OCI-LY3 (cell line): ENCODE measurements around the gene LIPC.

Experiments
- H2AFZ ChIP-seq: fragments of 200-600, 300-600 bp; shearing (Covaris generic); 2 replicates; pipeline ENCODE4 v1.6.0; 2014; ENCODE audit warnings: antibody characterized with exemption, low read depth, low read length
- H3K27ac ChIP-seq: fragments of 200-600, 300-600 bp; sonication (generic); 2 replicates; pipeline ENCODE4 v1.5.1; 2014; ENCODE audit warnings: mild to moderate bottlenecking, low read length, moderate library complexity, mixed read lengths
- H3K27me3 ChIP-seq: fragments of 200-600, 300-600 bp; sonication (generic); 2 replicates; pipeline ENCODE4 v1.6.1; 2014; ENCODE audit warnings: low read depth, low read length, mixed read lengths
- H3K36me3 ChIP-seq: fragments of 200-600, 300-600 bp; sonication (generic); replicated peaks from 2 replicates; pipeline ENCODE3; 2014; ENCODE audit warnings: low read depth, low read length, mixed read lengths
- H3K4me1 ChIP-seq: fragments of 300-600, 200-600 bp; sonication (generic); 2 replicates; pipeline ENCODE4 v1.6.1; 2014; ENCODE audit warnings: low read length, mixed read lengths
- H3K4me2 ChIP-seq: fragments of 200-600, 300-600 bp; sonication (generic); 2 replicates; pipeline ENCODE4 v1.6.1; 2014; ENCODE audit warnings: low read length, mixed read lengths
- H3K4me3 ChIP-seq: fragments of 300-600, 200-600 bp; sonication (generic); 2 replicates; pipeline ENCODE4 v1.5.1; 2014; ENCODE audit warnings: antibody characterized with exemption, mild to moderate bottlenecking, low read length, moderate library complexity
- H3K79me2 ChIP-seq: fragments of 300-600, 200-600 bp; shearing (Covaris generic); 2 replicates; pipeline ENCODE4 v1.6.1; 2014; ENCODE audit warnings: mild to moderate bottlenecking, low read length, mixed read lengths
- H3K9ac ChIP-seq: fragments of 300-600, 200-600 bp; shearing (Covaris generic); 2 replicates; pipeline ENCODE4 v1.6.0; 2014; ENCODE audit warnings: mild to moderate bottlenecking, low read length, moderate library complexity
- H3K9me3 ChIP-seq: fragments of 200-600, 300-600 bp; shearing (Covaris generic); 2 replicates; pipeline ENCODE4 v1.6.1; 2014; ENCODE audit warnings: low read length, mixed read lengths; ENCODE audit not compliant: insufficient read depth
- H4K20me1 ChIP-seq: fragments of 200-600, 300-600 bp; sonication (generic); 2 replicates; pipeline ENCODE4 v1.6.1; 2016; ENCODE audit warnings: low read length, mixed read lengths; ENCODE audit not compliant: insufficient read depth
- CTCF ChIP-seq: fragments of 200-600, 300-600 bp; sonication (generic); IDR thresholded peaks from 2 replicates; pipeline ENCODE4 v1.5.1; 2014; ENCODE audit warnings: antibody characterized with exemption, low read length, low read depth
- EZH2phosphoT487 ChIP-seq: fragments of 200-600 bp; shearing (Covaris generic); IDR thresholded peaks from 2 replicates; pipeline ENCODE4 v1.6.1; 2018; ENCODE audit warnings: antibody characterized with exemption, mixed run types, low read depth

The LIPC gene

GRCh38 chr15:58553365-58553918 lies 121.7 kb downstream of the LIPC start:
- H3K4me1 ChIP-seq, result no peaks in the 10 kb centered on the region
- H3K9ac ChIP-seq, result no peak overlapping the region
- TF ChIP-seq CTCF, result no peak
- TF ChIP-seq EZH2phosphoT487, result no peak
- H3K27ac ChIP-seq, result no peak overlapping the region
- no peak overlapping the region for H2AFZ ChIP-seq
- no peaks in the 10 kb centered on the region for H3K36me3 ChIP-seq
- H3K9me3 ChIP-seq, result no peaks in the 10 kb centered on the region
- no peak overlapping the region for H3K4me2 ChIP-seq
- no peak overlapping the region for H3K4me3 ChIP-seq
- peaks cover 2% of the 10 kb centered on the region; the same call in 1 of the 2 replicates for H3K27me3 ChIP-seq
- no peaks in the 10 kb centered on the region for H4K20me1 ChIP-seq
- H3K79me2 ChIP-seq, result no peaks in the 10 kb centered on the region

GRCh38 chr15:58554758-58555157 lies 123.0 kb downstream of the LIPC start:
- Histone ChIP-seq H3K36me3 (no peaks in the 10 kb centered on the region), H3K4me1 (no peaks in the 10 kb centered on the region), H3K27ac (no peak overlapping the region), H3K4me2 (no peak overlapping the region), H3K27me3 (peaks cover 2% of the 10 kb centered on the region; the same call in 1 of the 2 replicates), H2AFZ (no peak overlapping the region), H4K20me1 (no peaks in the 10 kb centered on the region), H3K4me3 (no peak overlapping the region), H3K9me3 (no peaks in the 10 kb centered on the region), H3K9ac (no peak overlapping the region), H3K79me2 (no peaks in the 10 kb centered on the region)
- TF ChIP-seq EZH2phosphoT487 (no peak), CTCF (no peak)

GRCh38 chr15:58555162-58556027 lies 123.6 kb downstream of the LIPC start:
- Histone ChIP-seq H4K20me1 (no peaks in the 10 kb centered on the region), H3K79me2 (no peaks in the 10 kb centered on the region), H3K4me2 (no peak overlapping the region), H2AFZ (no peak overlapping the region), H3K36me3 (no peaks in the 10 kb centered on the region), H3K9me3 (no peaks in the 10 kb centered on the region), H3K27ac (no peak overlapping the region), H3K27me3 (peaks cover 2% of the 10 kb centered on the region; the same call in 1 of the 2 replicates), H3K4me1 (no peaks in the 10 kb centered on the region), H3K9ac (no peak overlapping the region), H3K4me3 (no peak overlapping the region)
- TF ChIP-seq EZH2phosphoT487 (no peak), CTCF (no peak)

GRCh38 chr15:58556028-58556361 lies 124.2 kb downstream of the LIPC start:
- no peak for TF ChIP-seq EZH2phosphoT487
- TF ChIP-seq CTCF, result no peak
- H3K4me2 ChIP-seq, result no peak overlapping the region

More at GRCh38 chr15:58556028-58556361, 124.2 kb downstream of the LIPC start:
- Histone ChIP-seq H3K9ac (no peak overlapping the region), H3K27ac (no peak overlapping the region), H2AFZ (no peak overlapping the region), H3K4me1 (no peaks in the 10 kb centered on the region), H4K20me1 (no peaks in the 10 kb centered on the region), H3K79me2 (no peaks in the 10 kb centered on the region), H3K4me3 (no peak overlapping the region), H3K9me3 (no peaks in the 10 kb centered on the region), H3K27me3 (peaks cover 2% of the 10 kb centered on the region; the same call in 1 of the 2 replicates), H3K36me3 (no peaks in the 10 kb centered on the region)
